ENCODE data around the gene SYCP3. TPM values are rescaled to one million over a fixed set of nuclear protein-coding genes. Genes with fewer than 3 reads are reported as not detected.

Gene SYCP3
- total and polyA plus RNA-seq, 2 of the 13 experiments (the other 11 are each of a cell fraction or from before 2014, with no cell fraction given), result not detected

DNA sequence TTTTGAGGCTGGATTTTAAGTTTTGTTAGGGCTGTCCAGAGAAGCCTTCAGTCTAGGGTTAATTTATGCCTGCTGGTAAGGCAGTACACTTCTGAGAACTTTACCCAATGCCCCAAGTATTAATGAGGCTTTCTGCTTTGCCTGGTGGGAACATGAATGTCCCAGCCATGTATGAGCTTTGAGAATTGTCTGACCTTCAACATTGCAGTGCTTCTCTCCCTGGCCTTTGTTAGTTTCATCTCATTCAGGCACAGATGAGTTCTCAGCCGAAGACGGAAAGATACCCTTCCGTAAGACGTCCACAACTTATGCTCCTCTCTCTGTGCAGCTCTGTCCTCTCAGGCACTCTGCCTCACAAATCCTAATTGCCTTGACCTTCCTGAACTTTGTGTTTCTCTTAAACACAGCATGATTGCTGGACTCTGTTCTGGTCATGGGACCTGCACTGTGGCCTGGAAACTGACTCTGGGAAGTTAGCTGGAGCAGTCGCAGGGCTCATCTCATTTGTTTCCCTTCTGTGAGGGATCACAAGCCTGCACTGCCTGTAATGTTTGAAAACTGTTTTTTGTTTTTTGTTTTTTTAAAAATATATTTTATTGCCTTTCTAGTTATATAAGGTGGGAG is 26.1 kb downstream of the SYCP3 start (continued):
- no peak for TF ChIP-seq ZNF562 (CRISPR knock-in tag; IDR thresholded peaks at IDR 0.05; ENCODE audit: borderline replicate concordance)
- TF ChIP-seq, protein P1, sequence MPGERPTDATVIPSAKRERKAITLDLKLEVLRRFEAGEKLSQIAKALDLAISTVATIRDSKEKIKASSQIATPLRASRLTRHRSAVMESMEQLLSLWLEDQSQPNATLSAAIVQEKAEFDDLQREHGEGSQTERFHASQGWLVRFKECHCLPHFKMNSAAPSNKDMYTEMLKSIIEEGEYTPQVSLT (CRISPR knock-in tag; IDR thresholded peaks at IDR 0.05; ENCODE audit: borderline replicate concordance, low read depth), result no peak
- TF ChIP-seq, protein P2, sequence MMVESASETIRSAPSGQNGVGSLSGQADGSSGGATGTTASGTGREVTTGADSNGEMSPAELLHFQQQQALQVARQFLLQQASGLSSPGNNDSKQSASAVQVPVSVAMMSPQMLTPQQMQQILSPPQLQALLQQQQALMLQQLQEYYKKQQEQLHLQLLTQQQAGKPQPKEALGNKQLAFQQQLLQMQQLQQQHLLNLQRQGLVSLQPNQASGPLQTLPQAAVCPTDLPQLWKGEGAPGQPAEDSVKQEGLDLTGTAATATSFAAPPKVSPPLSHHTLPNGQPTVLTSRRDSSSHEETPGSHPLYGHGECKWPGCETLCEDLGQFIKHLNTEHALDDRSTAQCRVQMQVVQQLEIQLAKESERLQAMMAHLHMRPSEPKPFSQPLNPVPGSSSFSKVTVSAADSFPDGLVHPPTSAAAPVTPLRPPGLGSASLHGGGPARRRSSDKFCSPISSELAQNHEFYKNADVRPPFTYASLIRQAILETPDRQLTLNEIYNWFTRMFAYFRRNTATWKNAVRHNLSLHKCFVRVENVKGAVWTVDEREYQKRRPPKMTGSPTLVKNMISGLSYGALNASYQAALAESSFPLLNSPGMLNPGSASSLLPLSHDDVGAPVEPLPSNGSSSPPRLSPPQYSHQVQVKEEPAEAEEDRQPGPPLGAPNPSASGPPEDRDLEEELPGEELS (CRISPR knock-in tag; IDR thresholded peaks at IDR 0.05), result peak; percentile 93
- 0 out of 2 replicates have a peak, but pooled peaks have one; percentile 66 for TF ChIP-seq ZNF614 (CRISPR knock-in tag; IDR thresholded peaks at IDR 0.05; ENCODE audit: borderline replicate concordance)
- TF ChIP-seq EED (CRISPR knock-in tag; IDR thresholded peaks at IDR 0.05), result no peak
- TF ChIP-seq SATB2 (CRISPR knock-in tag; IDR thresholded peaks at IDR 0.05), result no peak
- TF ChIP-seq SAP130 (CRISPR knock-in tag; IDR thresholded peaks at IDR 0.05; ENCODE audit: low read depth), result peak; percentile 93
- TF ChIP-seq ZNF337 (CRISPR knock-in tag; IDR thresholded peaks at IDR 0.05; ENCODE audit: borderline replicate concordance, low read depth), result no peak
- TF ChIP-seq, protein P3, sequence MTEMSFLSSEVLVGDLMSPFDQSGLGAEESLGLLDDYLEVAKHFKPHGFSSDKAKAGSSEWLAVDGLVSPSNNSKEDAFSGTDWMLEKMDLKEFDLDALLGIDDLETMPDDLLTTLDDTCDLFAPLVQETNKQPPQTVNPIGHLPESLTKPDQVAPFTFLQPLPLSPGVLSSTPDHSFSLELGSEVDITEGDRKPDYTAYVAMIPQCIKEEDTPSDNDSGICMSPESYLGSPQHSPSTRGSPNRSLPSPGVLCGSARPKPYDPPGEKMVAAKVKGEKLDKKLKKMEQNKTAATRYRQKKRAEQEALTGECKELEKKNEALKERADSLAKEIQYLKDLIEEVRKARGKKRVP (CRISPR knock-in tag; IDR thresholded peaks at IDR 0.05), result no peak
- no peak for TF ChIP-seq CENPT (CRISPR knock-in tag; IDR thresholded peaks at IDR 0.05; ENCODE audit: low read depth)
- no peak for TF ChIP-seq STAT6 (CRISPR knock-in tag; IDR thresholded peaks at IDR 0.05; ENCODE audit: borderline replicate concordance)
- TF ChIP-seq ZNF34 (CRISPR knock-in tag; IDR thresholded peaks at IDR 0.05; ENCODE audit: borderline replicate concordance), result no peak
- TF ChIP-seq ZNF569 (CRISPR knock-in tag; IDR thresholded peaks at IDR 0.05; ENCODE audit: borderline replicate concordance), result no peak
- peak; percentile 56 for TF ChIP-seq ZFX (CRISPR knock-in tag; IDR thresholded peaks at IDR 0.05; ENCODE audit: low read depth)
- no peak for TF ChIP-seq HOXA5 (CRISPR knock-in tag; IDR thresholded peaks at IDR 0.05)
- TF ChIP-seq TEAD3 (CRISPR knock-in tag; optimal IDR thresholded peaks at IDR 0.05; ENCODE audit: borderline replicate concordance), result peak; percentile 72
- TF ChIP-seq GATAD1 (CRISPR knock-in tag; IDR thresholded peaks at IDR 0.05), result no peak
- TF ChIP-seq RORA (CRISPR knock-in tag; IDR thresholded peaks at IDR 0.05), result no peak
- no peak for TF ChIP-seq ZNF431 (CRISPR knock-in tag; IDR thresholded peaks at IDR 0.05; ENCODE audit: borderline replicate concordance, low read depth)
- no peak for TF ChIP-seq NR3C1 (CRISPR knock-in tag; IDR thresholded peaks at IDR 0.05)
- TF ChIP-seq ZFAT (CRISPR knock-in tag; conservative IDR thresholded peaks at IDR 0.05), result no peak
- TF ChIP-seq ATM (IDR thresholded peaks at IDR 0.05; ENCODE audit: borderline replicate concordance), result no peak
- no peak for TF ChIP-seq ZNF329 (CRISPR knock-in tag; IDR thresholded peaks at IDR 0.05; ENCODE audit: low read depth)
- TF ChIP-seq BORCS8-MEF2B (CRISPR knock-in tag; IDR thresholded peaks at IDR 0.05), result 0 out of 2 replicates have a peak, but pooled peaks have one; percentile 38
- TF ChIP-seq KLF16 (CRISPR knock-in tag; IDR thresholded peaks at IDR 0.05), result 0 out of 4 replicates have a peak, but pooled peaks of 1 of the 2 experiments have one; percentile 41
- TF ChIP-seq BRD4 (CRISPR knock-in tag; IDR thresholded peaks at IDR 0.05), result no peak
